ENCODE results near the gene TRHDE. TPM values are rescaled to one million over a fixed set of nuclear protein-coding genes. Genes with fewer than 3 reads are reported as not detected.

Gene TRHDE
- total RNA-seq, 1 donor from 2014 or later = 0.51 TPM

- no peaks in the 10 kb centered on the region for H3K9me3 Mint-ChIP-seq
- no peaks in the 10 kb centered on the region for H3K27me3 Mint-ChIP-seq (ENCODE audit: low read depth)
- H3K4me1 Mint-ChIP-seq = no peaks in the 10 kb centered on the region
- H3K27ac Mint-ChIP-seq (ENCODE audit: unreplicated experiment) = no peak overlapping the region
- TF ChIP-seq CTCF (conservative IDR thresholded peaks at IDR 0.05) = no peak
- DNase-seq (ENCODE audit: low read depth, low spot score) = no peak
- no peak overlapping the region for H3K4me3 Mint-ChIP-seq
- no peaks in the 10 kb centered on the region for H3K36me3 Mint-ChIP-seq (ENCODE audit: low read depth)
These were observed 36.0 kb upstream of the TRHDE start for GRCh38 chr12:72236071-72236705.

GRCh38 chr12:72241552-72241951, 30.6 kb upstream of the TRHDE start:
- H3K36me3 Mint-ChIP-seq (ENCODE audit: low read depth) = no peaks in the 10 kb centered on the region
- no peak for DNase-seq (ENCODE audit: low read depth, low spot score)
- no peaks in the 10 kb centered on the region for H3K9me3 Mint-ChIP-seq
- no peak for TF ChIP-seq CTCF (conservative IDR thresholded peaks at IDR 0.05)
- H3K4me3 Mint-ChIP-seq = no peak overlapping the region
- H3K27ac Mint-ChIP-seq (ENCODE audit: unreplicated experiment) = no peak overlapping the region
- H3K27me3 Mint-ChIP-seq (ENCODE audit: low read depth) = no peaks in the 10 kb centered on the region
- H3K4me1 Mint-ChIP-seq = no peaks in the 10 kb centered on the region

GRCh38 chr12:72242946-72243345, 29.2 kb upstream of the TRHDE start:
- DNase-seq (ENCODE audit: low read depth, low spot score) = no peak
- Mint-ChIP-seq H3K27me3 (ENCODE audit: low read depth) (no peaks in the 10 kb centered on the region), H3K36me3 (ENCODE audit: low read depth) (no peaks in the 10 kb centered on the region), H3K27ac (ENCODE audit: unreplicated experiment) (no peak overlapping the region), H3K4me3 (no peak overlapping the region), H3K9me3 (no peaks in the 10 kb centered on the region), H3K4me1 (no peaks in the 10 kb centered on the region)
- TF ChIP-seq CTCF (conservative IDR thresholded peaks at IDR 0.05) = no peak

GRCh38 chr12:72246370-72246769, 25.8 kb upstream of the TRHDE start:
- Mint-ChIP-seq H3K27ac (ENCODE audit: unreplicated experiment) (no peak overlapping the region), H3K4me1 (no peaks in the 10 kb centered on the region), H3K9me3 (no peaks in the 10 kb centered on the region), H3K36me3 (ENCODE audit: low read depth) (no peaks in the 10 kb centered on the region), H3K4me3 (no peak overlapping the region), H3K27me3 (ENCODE audit: low read depth) (no peaks in the 10 kb centered on the region)
- DNase-seq (ENCODE audit: low read depth, low spot score) = no peak
- TF ChIP-seq CTCF (conservative IDR thresholded peaks at IDR 0.05) = no peak

GRCh38 chr12:72250346-72250745, 21.8 kb upstream of the TRHDE start:
- Mint-ChIP-seq H3K9me3 (no peaks in the 10 kb centered on the region), H3K27ac (ENCODE audit: unreplicated experiment) (no peak overlapping the region), H3K4me1 (no peaks in the 10 kb centered on the region), H3K27me3 (ENCODE audit: low read depth) (no peaks in the 10 kb centered on the region), H3K36me3 (ENCODE audit: low read depth) (no peaks in the 10 kb centered on the region), H3K4me3 (no peak overlapping the region)
- no peak for DNase-seq (ENCODE audit: low read depth, low spot score)
- no peak for TF ChIP-seq CTCF (conservative IDR thresholded peaks at IDR 0.05)

Data from neural crest cell (in vitro differentiated cells).